CD4-positive, alpha-beta T cell treated with Interleukin-21 for 1 hour (primary cell): Measurements from ENCODE around the gene CLIC1.

Experiments used
- DNase-seq: peaks from one replicate; pipeline ENCODE4 v3.0.0-alpha.2; 2020

The CLIC1 gene

DNA sequence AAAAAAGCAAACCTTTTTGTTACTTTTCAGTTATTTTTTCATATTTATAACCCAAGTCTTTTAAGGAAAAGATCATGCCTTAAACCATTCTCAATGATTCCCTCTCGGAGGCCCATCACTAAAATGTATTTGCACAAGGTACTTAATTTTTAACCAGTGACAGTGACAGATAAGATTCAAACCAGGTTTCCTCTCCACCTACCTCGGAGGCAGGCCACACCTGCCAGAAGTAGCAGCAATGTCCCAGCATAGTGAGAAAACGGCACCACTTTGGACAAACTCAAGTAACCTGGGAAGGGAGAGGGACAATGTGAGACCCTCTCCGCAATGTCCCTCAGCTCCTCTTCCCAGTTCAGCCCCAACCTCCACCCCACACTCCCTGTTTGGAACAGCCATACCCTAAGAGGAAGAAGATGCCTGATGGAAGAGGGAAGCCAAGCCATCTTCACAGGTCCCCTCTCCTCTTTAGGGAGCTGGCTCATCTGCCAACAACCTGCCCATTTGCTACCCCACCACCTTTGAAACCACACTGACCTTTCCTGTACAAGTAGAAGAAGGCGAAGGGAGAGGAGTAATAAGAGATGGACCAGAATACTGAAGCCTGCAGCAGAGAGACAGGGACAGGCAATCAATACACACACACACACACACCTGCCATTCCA is 35.5 kb downstream of the CLIC1 start:
- DNase-seq, result no peak

DNA sequence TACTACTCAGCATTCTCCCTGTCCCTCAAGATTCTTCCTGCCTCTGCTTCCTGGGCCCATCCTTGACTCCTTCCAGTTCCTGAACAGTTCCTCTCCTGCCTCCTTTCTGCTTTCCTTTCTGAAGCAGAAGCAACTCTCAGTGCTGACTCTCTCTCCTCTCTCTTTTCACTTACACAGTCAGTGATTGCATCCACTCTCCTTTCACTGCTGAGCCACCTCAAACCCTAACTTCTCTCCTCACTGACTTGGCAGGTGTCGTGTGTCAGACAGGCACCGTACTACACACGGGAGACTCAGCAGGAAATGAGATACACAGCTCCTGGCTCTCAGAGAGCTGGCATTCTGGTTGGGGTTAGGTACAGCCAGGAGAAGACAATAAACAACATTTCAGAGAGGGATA is 38.8 kb downstream of the CLIC1 start:
- no peak for DNase-seq

DNA sequence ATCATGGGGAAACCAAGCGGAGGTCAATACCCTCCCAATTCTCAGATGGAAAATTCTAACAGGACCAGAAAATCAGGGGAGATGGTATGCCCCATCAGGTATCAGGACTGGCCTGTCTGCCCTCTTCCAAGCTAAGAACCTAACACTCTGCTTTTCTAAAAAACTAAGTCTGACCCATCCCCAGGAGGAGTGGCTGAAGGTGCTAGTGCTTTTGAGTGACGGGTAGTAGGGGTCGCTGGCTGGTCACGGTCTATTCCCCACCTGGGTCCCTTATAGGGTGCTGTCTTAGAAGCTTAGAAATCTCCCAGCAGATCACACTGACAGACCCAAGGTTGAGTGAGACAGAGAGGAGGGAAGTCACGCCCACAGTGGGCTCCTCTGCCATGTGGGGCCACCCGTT is 42.8 kb downstream of the CLIC1 start:
- no peak for DNase-seq

DNA sequence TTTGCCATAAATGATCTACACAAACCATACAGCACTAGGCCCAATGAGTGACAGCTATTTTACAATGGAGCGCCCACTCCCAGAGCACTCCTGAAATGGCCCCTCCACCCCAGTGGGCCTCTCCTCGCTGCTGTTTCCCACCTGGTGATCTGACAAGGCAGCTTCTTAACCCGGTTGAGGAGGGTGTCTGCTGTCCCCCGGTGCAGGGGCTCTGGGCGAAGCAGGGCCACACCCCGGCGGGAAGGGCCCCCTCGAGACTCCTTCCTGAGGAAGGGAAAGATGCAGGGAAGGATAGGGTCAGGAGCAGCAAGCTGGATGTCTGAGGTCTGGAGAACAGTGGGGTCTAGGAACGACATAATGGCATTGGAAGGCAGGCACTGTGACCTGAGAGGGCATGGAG is 43.4 kb downstream of the CLIC1 start:
- DNase-seq, result no peak

DNA sequence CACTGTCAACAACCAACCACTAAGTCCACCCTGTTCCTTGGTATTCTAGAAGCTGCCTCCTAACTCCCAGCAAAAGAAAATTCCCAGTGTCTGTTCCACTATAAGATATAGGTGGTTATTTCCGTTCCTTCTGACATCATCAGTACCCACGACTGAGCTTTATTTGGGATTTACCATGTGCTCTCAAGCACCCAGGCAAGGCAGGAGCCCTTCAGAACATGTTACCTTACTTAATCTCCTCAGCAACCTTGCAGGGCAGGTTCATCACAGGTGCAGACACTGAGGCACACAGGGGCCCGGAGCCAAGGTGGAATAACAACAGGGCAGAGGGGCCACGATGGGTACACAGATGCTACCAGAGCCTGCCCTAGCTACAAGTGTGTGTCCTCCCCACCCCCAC is 44.0 kb downstream of the CLIC1 start:
- DNase-seq, result no peak

DNA sequence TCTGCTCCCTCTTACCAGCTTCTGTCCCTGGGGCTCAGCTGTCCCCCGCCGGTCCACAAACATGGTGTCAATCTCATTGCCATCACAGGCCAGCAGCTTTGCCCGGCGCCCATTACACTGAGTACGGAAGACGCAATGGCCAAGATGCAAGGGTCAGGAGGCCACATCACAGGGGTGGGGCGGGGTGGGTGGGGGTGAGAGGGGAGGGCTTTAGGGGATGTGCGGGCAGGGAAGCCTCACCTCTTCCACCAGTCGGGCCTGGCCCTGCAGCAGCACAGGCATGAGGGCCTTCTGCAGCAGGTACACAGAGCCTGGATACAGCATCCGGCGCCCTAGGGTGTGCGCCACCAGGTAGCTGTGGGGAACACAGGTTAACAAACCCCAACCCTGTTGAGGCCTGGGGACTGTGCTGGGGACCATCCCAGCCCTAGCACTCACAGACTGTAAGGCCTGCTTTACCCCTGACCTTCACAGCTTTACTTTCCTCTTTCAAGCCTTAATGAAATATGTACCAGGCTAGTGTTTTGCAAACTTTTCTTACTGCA is 44.7 kb downstream of the CLIC1 start:
- DNase-seq, result no peak

DNA sequence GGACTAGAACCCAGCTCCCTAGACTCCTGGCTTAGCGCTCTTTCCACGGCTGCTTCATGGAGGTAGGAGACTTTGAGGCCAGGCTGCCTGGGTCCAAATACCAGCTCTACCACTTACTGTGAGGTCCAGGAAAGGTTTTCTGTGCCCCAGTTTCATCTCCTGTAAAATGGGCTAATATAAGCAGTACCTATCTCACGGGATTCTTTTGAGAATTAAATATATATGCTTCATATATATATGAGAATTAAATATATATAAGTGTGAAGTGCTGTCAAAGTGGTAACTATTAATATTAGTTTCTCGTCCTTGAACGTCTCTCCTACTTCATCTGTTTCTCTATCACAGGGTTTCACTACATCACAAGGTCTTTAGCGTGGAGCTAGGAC is 45.3 kb downstream of the CLIC1 start:
- DNase-seq, result no peak

DNA sequence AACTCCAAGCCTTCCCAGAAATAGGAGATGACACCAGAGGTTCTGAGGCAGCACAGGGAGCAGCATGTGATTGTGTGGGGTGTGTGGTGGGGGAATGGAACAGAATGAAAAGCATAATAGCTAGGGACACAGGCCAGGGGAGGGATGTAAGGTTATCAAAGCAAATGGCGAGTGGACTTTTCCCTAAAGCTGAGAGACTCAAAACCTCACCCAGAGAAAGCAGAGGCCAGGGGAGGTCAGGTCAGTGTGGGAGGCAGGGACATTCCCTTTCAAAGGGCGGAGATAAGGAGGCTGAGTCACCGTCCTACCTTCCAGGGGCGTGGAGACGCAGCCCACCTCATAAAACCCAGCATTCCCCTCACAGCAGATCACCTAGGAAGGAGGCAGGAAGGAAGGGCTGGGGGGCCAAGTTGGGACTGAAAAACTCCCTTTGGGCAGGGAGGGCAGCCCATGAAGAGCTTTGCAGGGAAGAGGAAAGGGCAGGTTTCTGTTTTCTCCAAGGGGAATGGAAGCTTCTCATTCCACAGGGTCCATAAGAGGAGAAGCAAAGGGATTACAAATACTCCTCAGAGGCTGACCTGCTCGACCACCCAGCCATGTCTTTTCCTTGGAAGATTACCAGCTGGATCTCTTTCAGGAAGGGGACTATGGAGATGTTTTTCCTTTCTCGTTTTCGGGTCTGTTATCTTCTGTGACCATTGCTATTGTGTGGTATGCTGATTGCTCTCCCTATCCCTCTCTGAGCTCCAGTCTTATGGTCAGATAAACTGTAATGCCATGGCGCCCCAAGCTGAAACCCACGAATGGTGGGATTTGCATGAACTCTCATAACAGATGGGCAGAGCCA is 45.9 kb downstream of the CLIC1 start:
- no peak for DNase-seq

DNA sequence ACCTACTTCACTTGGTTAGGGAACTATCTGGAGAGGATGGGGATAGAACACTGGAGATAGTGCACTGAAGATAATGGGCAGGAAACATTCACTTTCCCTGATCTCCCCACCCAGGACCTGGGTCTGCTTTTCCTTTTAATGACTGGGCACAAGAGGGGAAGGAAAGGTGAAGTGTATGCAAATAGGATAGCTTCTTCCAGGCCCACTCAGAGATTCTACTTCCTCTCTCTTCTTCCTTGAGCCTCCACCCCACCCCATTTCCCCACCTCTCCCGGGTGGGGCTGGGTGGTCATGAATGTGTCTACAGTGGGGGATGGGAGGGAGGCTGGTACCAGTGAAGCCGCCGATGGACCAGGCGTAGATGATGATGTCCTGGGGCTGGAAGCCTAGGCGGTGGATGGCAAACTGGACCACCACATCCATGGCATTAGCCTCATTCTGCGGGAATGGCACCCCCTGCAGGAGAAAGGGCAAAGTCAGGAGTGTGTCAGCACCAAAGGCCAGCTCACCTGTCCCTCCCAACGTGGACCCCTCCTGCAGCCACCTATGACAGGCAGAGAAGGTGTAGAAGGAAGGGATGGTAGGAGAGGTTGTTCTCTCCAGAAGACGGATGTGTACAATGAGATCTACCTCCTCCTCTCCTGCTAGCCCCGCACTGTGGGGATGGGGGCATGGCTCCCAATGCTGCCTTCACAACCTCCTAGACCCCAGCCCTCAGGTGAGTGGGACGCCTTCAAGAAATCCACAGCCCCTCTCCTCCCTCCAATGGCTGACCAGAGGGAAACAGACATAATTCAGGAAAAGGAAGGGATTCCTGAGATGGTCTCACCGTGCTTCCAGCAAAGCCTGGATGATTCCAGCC is 46.9 kb downstream of the CLIC1 start:
- peak; percentile 19 for DNase-seq

DNA sequence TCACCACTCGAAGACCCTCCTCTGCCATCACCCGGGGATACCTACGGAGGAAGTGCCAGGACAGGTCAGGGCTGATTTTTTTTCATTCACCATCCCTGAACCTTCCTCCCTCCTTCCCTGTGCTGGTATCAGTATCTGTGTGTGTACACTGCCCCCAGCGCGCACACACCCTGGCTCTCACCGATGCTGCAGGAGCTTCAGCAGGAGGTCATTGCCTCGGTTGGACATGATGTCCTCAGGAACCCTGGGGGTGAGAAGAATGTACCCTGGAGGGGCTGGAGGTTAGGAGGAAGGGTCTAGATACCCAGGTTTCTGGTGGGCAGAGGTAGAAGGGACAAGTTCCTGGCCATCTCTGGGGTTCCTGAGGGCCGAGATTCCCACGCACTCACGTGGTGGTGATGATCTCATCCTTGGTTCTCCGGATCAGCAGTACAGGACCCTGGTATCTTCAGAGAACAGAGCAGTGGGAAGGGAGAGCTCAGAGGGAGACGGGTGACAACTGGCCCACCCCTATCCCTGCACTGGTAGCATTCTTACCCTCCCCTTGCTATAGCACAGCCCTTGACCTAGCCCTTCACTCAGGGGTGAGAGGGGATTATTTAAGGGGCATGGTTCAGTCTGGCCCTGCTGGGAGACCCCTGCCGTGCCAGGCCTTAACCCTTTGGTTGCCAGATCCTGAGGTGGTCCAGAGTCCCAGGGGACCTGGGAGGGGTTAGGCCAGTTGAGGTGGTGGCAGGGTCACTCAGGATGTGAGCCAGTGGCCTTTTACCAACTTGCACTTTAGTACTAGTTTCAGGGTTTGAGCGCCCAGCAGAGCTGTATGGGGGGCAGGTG is 48.3 kb downstream of the CLIC1 start:
- DNase-seq, result no peak

DNA sequence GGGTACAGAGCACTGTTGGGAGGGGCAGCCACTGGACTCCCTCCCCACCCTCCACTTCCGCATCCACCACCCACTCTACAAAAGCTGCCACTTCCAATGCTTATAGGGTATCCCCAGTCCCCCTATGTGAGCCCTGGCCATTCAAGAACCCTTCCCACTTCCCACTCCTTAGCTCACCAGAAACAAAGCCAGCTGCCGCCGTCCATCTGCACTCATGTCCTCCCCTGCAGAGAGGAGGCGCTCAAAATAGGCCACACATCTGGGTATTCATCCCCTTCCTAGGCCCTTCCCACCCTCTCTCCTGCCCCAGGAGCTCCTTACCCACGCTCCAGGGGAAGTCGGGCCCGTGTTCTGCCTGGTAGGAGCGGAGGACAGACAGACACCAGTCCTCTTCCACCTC is 49.0 kb downstream of the CLIC1 start:
- no peak for DNase-seq

DNA sequence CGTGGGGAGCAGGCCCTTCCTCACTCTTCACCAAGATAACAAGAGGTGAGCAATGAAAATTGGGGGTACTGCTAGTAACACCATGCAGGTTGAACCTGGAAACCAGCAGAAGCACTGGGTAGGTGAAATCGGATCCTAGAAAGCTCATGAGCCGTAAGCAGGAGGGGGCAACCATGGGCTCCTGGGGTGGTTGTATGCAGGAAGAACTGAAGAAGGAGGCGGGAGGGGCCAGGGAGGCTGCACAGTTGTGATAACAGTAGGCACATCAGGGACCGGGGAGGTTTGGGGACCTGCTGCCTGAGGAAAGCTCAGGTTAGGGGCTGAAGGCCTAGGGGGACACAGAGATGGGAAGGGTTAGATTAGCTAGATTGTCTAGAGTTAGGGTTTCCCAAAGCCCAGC is 49.8 kb downstream of the CLIC1 start:
- no peak for DNase-seq

DNA sequence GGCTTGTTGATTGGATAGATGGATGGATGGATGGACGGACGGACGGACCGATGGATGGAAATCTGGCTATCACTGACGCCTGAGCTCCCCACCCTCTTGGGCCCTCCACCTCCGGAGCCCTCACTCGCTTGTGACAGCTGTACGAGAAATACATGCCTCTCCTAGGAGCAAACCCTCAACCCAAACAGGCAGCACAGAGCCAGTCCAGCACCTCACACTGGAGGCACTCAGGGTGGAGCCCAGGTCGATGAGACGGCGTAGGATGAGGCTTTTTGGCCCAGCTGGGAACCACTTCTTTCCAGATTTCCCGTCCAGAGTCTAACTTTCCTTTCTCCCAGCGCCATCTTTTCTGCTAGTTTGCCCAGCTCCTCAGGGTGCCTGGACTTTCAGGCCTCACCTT is 52.7 kb downstream of the CLIC1 start:
- no peak for DNase-seq

DNA sequence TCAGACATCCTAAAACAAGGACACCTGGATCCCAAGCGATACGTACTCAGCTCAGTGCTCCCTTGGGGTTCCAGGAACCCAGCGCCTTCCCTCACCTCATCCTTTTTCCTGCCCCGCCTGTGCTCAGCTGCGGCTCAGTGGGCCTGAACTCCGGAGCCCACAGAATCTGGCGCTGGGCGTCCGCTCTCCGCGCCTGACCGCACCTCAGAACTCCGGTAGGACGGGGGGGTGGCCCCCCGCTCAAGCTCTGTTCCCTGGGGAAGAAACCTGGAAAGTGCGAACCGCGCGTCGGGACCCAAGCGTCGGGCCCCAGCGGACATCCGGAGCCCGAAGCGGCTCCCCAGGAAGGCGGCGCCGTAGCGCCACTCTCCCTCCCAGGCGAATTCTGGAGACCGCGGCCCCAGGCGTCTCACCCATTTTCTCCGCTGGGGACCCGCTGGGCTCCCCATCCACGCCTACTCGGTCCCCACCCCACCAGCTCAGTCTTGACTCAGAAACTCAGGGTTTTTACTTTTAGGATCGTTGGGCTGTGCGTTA is 55.1 kb downstream of the CLIC1 start:
- peak; percentile 39 for DNase-seq
